Muscle layer of duodenum (tissue), 2 donors: ENCODE measurements around the gene VSIG10L2.

ENCODE experiments used
- H3K27ac ChIP-seq: one replicate; pipeline ENCODE4 v1.7.0; 2013; ENCODE audit warnings: mild to moderate bottlenecking, low read length
- H3K27me3 ChIP-seq: one replicate; pipeline ENCODE4 v1.7.0; 2013; ENCODE audit warnings: low read depth, mild to moderate bottlenecking, control low read depth, low read length
- H3K36me3 ChIP-seq, 2 donors: one replicate each; pipeline ENCODE4 v1.7.0; 2013; ENCODE audit warnings: low read length in 2 of 2, control low read depth in 1 of 2, mild to moderate bottlenecking in 1 of 2; ENCODE audit not compliant: insufficient read depth in 2 of 2, control insufficient read depth in 1 of 2
- H3K4me1 ChIP-seq, 2 donors: one replicate each; pipeline ENCODE4 v1.7.0; 2013; ENCODE audit warnings: low read length in 2 of 2, mild to moderate bottlenecking in 2 of 2, control low read depth in 1 of 2, moderate library complexity in 1 of 2; ENCODE audit not compliant: insufficient read depth in 2 of 2, control insufficient read depth in 1 of 2
- H3K4me3 ChIP-seq, 2 donors: one replicate each; pipeline ENCODE4 v1.7.0; 2013; ENCODE audit warnings: low read length in 2 of 2, low read depth in 1 of 2, mild to moderate bottlenecking in 1 of 2
- H3K9me3 ChIP-seq, 2 donors: one replicate each; pipeline ENCODE4 v1.7.0; 2013; ENCODE audit warnings: low read length in 2 of 2, control low read depth in 1 of 2, mild to moderate bottlenecking in 1 of 2; ENCODE audit not compliant: control insufficient read depth in 1 of 2
- donor health status: healthy.

VSIG10L2 gene

GRCh38 chr11:125956391-125957134 is 10.7 kb downstream of the VSIG10L2 start:
- H3K9me3 ChIP-seq = no peaks in the 10 kb centered on the region
- no peak overlapping the region for H3K4me3 ChIP-seq
- no peak overlapping the region for H3K27ac ChIP-seq
- peaks cover 3 to 27% of the 10 kb centered on the region in 2 donors for H3K4me1 ChIP-seq
- H3K27me3 ChIP-seq = no peaks in the 10 kb centered on the region
- H3K36me3 ChIP-seq = peaks cover 23 to 49% of the 10 kb centered on the region in 2 donors

GRCh38 chr11:125957618-125958332 is 11.9 kb downstream of the VSIG10L2 start:
- Histone ChIP-seq H3K36me3 (peaks cover 26 to 61% of the 10 kb centered on the region in 2 donors), H3K9me3 (peaks cover 0 to 4% of the 10 kb centered on the region in 2 donors), H3K27ac (no peak overlapping the region), H3K4me3 (no peak overlapping the region), H3K27me3 (no peaks in the 10 kb centered on the region), H3K4me1 (peaks cover 3 to 15% of the 10 kb centered on the region in 2 donors)

- Histone ChIP-seq H3K4me1 (peaks cover 0 to 5% of the 10 kb centered on the region in 2 donors), H3K27me3 (no peaks in the 10 kb centered on the region), H3K4me3 (no peak overlapping the region), H3K9me3 (peaks cover 0 to 4% of the 10 kb centered on the region in 2 donors), H3K27ac (no peak overlapping the region), H3K36me3 (peaks cover 26 to 61% of the 10 kb centered on the region in 2 donors)
These were observed 13.1 kb downstream of the VSIG10L2 start for GRCh38 chr11:125958872-125959400.

- Histone ChIP-seq H3K36me3 (peaks cover 26 to 61% of the 10 kb centered on the region in 2 donors), H3K4me3 (no peak overlapping the region), H3K27me3 (no peaks in the 10 kb centered on the region), H3K27ac (no peak overlapping the region), H3K9me3 (peaks cover 0 to 4% of the 10 kb centered on the region in 2 donors), H3K4me1 (peaks cover 0 to 5% of the 10 kb centered on the region in 2 donors)
These were observed 13.7 kb downstream of the VSIG10L2 start for GRCh38 chr11:125959511-125959910.

- Histone ChIP-seq H3K36me3 (peaks cover 26 to 57% of the 10 kb centered on the region in 2 donors), H3K27me3 (no peaks in the 10 kb centered on the region), H3K27ac (no peak overlapping the region)
These were observed 14.1 kb downstream of the VSIG10L2 start for GRCh38 chr11:125959931-125960330.

GRCh38 chr11:125960771-125961170 is 14.9 kb downstream of the VSIG10L2 start:
- no peaks in the 10 kb centered on the region for H3K27me3 ChIP-seq
- no peak overlapping the region for H3K27ac ChIP-seq
- peaks cover 0 to 4% of the 10 kb centered on the region in 2 donors for H3K9me3 ChIP-seq
- no peak overlapping the region for H3K4me3 ChIP-seq
- peaks cover 26 to 52% of the 10 kb centered on the region in 2 donors for H3K36me3 ChIP-seq
- peaks cover 0 to 5% of the 10 kb centered on the region in 2 donors for H3K4me1 ChIP-seq

More at GRCh38 chr11:125959931-125960330, 14.1 kb downstream of the VSIG10L2 start:
- Histone ChIP-seq H3K4me1 (peaks cover 0 to 5% of the 10 kb centered on the region in 2 donors), H3K9me3 (peaks cover 0 to 4% of the 10 kb centered on the region in 2 donors), H3K4me3 (no peak overlapping the region)

GRCh38 chr11:125967515-125967914 is 21.7 kb downstream of the VSIG10L2 start:
- Histone ChIP-seq H3K4me3 (no peak overlapping the region), H3K9me3 (peaks cover 0 to 2% of the 10 kb centered on the region in 2 donors), H3K36me3 (peaks cover 0 to 2% of the 10 kb centered on the region in 2 donors)

GRCh38 chr11:125968354-125968753 is 22.5 kb downstream of the VSIG10L2 start:
- Histone ChIP-seq H3K4me3 (no peak overlapping the region), H3K27ac (no peak overlapping the region), H3K4me1 (no peaks in the 10 kb centered on the region), H3K36me3 (no peaks in the 10 kb centered on the region), H3K9me3 (no peaks in the 10 kb centered on the region), H3K27me3 (no peaks in the 10 kb centered on the region)

More at GRCh38 chr11:125967515-125967914, 21.7 kb downstream of the VSIG10L2 start:
- Histone ChIP-seq H3K27me3 (no peaks in the 10 kb centered on the region), H3K4me1 (no peaks in the 10 kb centered on the region), H3K27ac (no peak overlapping the region)

- H3K4me3 ChIP-seq = no peak overlapping the region
- H3K4me1 ChIP-seq = no peaks in the 10 kb centered on the region
- H3K9me3 ChIP-seq = no peaks in the 10 kb centered on the region
- H3K27me3 ChIP-seq = no peaks in the 10 kb centered on the region
- peaks cover 0 to 7% of the 10 kb centered on the region in 2 donors for H3K36me3 ChIP-seq
- H3K27ac ChIP-seq = no peak overlapping the region
These were observed 25.8 kb downstream of the VSIG10L2 start for GRCh38 chr11:125971618-125972017.

GRCh38 chr11:125974284-125974683 is 28.4 kb downstream of the VSIG10L2 start:
- Histone ChIP-seq H3K4me3 (no peak overlapping the region), H3K9me3 (no peaks in the 10 kb centered on the region), H3K27me3 (no peaks in the 10 kb centered on the region), H3K36me3 (peaks cover 0 to 7% of the 10 kb centered on the region in 2 donors), H3K27ac (no peak overlapping the region), H3K4me1 (no peaks in the 10 kb centered on the region)

GRCh38 chr11:125975634-125976033 is 29.8 kb downstream of the VSIG10L2 start:
- Histone ChIP-seq H3K4me3 (no peak overlapping the region), H3K27me3 (no peaks in the 10 kb centered on the region), H3K27ac (no peak overlapping the region), H3K4me1 (no peaks in the 10 kb centered on the region), H3K9me3 (no peaks in the 10 kb centered on the region), H3K36me3 (peaks cover under 1 to 15% of the 10 kb centered on the region in 2 donors)
